ENCODE data around the gene FGF9.

FGF9 gene

GRCh38 chr13:21723807-21724505, 53.1 kb downstream of the FGF9 start:
- H3K27ac Mint-ChIP-seq = no peak overlapping the region
- no peak overlapping the region for H3K4me3 Mint-ChIP-seq
- H3K27me3 Mint-ChIP-seq = peaks cover 28% of the 10 kb centered on the region
- no peaks in the 10 kb centered on the region for H3K4me1 Mint-ChIP-seq (ENCODE audit: low read depth)
- no peaks in the 10 kb centered on the region for H3K9me3 Mint-ChIP-seq (ENCODE audit: low read depth)
- H3K36me3 Mint-ChIP-seq = no peaks in the 10 kb centered on the region

GRCh38 chr13:21730186-21730880, 59.5 kb downstream of the FGF9 start:
- H3K27ac Mint-ChIP-seq = no peak overlapping the region

DNA sequence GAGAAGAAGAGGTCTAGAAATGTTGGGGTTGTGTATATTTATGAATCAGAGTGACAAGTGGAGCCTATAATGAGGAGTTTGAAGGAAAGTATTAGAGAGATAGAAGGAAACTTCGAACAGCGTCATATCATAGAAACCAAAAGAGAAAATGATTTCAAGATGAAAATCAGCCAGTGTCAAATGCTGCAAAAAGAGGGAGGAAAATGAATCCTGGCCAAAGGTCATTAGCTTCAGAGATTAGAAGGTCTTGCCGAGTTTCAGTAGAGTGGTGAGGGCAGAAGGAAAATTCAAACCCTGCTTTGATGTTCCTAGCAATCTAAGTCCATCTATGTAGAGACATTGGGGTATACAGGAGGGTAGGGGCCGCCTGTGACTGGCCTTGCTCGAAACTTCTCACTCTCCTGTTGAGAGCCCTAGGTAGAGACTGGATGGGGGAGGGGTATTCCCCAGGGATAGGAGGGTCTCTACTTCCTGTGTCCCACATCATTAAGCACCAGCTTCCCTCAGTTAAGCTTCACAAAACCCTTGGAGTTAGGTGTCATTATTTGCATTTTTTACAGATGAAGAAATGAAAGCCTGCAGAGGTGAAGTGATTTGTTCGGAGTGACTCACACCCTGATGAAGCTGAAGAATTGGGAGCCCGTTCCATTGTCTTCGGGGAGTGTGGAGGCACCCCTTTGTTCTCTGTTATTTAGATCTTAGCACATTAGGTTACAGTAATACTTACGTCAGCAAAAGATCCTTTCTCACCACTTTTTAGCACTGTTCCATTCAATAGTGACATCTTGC, 62.8 kb downstream of the FGF9 start:
- Mint-ChIP-seq H3K4me3 (no peak overlapping the region), H3K4me1 (ENCODE audit: low read depth) (no peaks in the 10 kb centered on the region)

More at GRCh38 chr13:21730186-21730880, 59.5 kb downstream of the FGF9 start:
- no peaks in the 10 kb centered on the region for H3K27me3 Mint-ChIP-seq
- no peaks in the 10 kb centered on the region for H3K36me3 Mint-ChIP-seq
- no peaks in the 10 kb centered on the region for H3K9me3 Mint-ChIP-seq (ENCODE audit: low read depth)
- no peaks in the 10 kb centered on the region for H3K4me1 Mint-ChIP-seq (ENCODE audit: low read depth)
- H3K4me3 Mint-ChIP-seq = no peak overlapping the region

DNA sequence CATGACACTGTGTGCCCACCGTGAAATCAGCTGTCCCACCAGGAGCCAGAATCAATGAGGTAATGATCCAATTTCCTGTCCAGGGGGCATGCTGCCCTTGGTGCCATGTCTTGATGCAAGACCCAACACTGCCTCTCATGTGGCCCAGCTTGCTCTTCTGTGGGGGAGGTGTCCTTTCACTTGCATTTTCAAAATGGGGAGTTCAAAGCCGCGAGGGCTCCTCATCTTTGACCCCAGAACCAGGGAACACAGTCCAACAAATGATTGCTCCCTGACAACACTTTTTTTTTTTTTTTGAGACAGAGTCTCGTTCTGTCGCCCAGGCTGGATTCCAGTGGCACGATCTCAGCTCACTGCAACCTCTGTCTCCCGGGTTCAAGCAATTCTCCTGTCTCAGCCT, 64.1 kb downstream of the FGF9 start:
- peaks cover 4% of the 10 kb centered on the region for H3K27me3 Mint-ChIP-seq
- no peaks in the 10 kb centered on the region for H3K36me3 Mint-ChIP-seq
- no peak overlapping the region for H3K4me3 Mint-ChIP-seq
- H3K27ac Mint-ChIP-seq = no peak overlapping the region
- no peaks in the 10 kb centered on the region for H3K9me3 Mint-ChIP-seq (ENCODE audit: low read depth)
- no peaks in the 10 kb centered on the region for H3K4me1 Mint-ChIP-seq (ENCODE audit: low read depth)

More for the DNA sequence above, 62.8 kb downstream of the FGF9 start:
- H3K9me3 Mint-ChIP-seq (ENCODE audit: low read depth) = no peaks in the 10 kb centered on the region
- H3K36me3 Mint-ChIP-seq = no peaks in the 10 kb centered on the region
- H3K27me3 Mint-ChIP-seq = peaks cover 4% of the 10 kb centered on the region
- no peak overlapping the region for H3K27ac Mint-ChIP-seq

- H3K27ac Mint-ChIP-seq = no peak overlapping the region
- H3K9me3 Mint-ChIP-seq (ENCODE audit: low read depth) = no peaks in the 10 kb centered on the region
- no peaks in the 10 kb centered on the region for H3K4me1 Mint-ChIP-seq (ENCODE audit: low read depth)
- H3K4me3 Mint-ChIP-seq = no peak overlapping the region
- no peaks in the 10 kb centered on the region for H3K36me3 Mint-ChIP-seq
- H3K27me3 Mint-ChIP-seq = peaks cover 4% of the 10 kb centered on the region
Observed at GRCh38 chr13:21735701-21736401, 65.0 kb downstream of the FGF9 start.

DNA sequence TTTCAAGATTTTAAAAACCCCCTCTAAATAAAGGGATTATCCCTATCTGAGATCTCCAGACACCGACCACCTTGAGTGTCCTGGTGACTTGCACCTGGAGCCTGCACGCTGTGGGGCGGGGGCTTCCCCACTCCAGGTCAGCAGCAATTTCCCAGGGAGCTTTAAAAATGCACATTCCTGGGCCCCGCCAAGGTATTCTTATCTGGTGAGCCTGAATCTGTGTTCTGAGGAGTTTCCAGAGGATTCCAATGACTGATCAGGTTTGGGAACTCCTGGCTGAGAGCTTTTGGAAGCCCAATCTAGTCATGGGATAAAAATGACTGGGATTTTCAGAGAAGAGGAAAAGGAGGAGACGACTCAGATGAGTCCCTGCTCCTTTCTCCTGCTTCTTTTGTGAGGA, 66.1 kb downstream of the FGF9 start:
- Mint-ChIP-seq H3K4me3 (no peak overlapping the region), H3K27ac (no peak overlapping the region), H3K27me3 (peaks cover 4% of the 10 kb centered on the region), H3K9me3 (ENCODE audit: low read depth) (no peaks in the 10 kb centered on the region), H3K4me1 (ENCODE audit: low read depth) (no peaks in the 10 kb centered on the region), H3K36me3 (no peaks in the 10 kb centered on the region)

- Mint-ChIP-seq H3K27me3 (peaks cover 4% of the 10 kb centered on the region), H3K4me3 (no peak overlapping the region), H3K27ac (no peak overlapping the region), H3K4me1 (ENCODE audit: low read depth) (no peaks in the 10 kb centered on the region), H3K36me3 (no peaks in the 10 kb centered on the region), H3K9me3 (ENCODE audit: low read depth) (no peaks in the 10 kb centered on the region)
Observed at GRCh38 chr13:21738630-21739029, 67.8 kb downstream of the FGF9 start.

GRCh38 chr13:21739771-21740170, 68.9 kb downstream of the FGF9 start:
- H3K27me3 Mint-ChIP-seq = peaks cover 4% of the 10 kb centered on the region
- no peaks in the 10 kb centered on the region for H3K4me1 Mint-ChIP-seq (ENCODE audit: low read depth)
- no peaks in the 10 kb centered on the region for H3K9me3 Mint-ChIP-seq (ENCODE audit: low read depth)
- H3K36me3 Mint-ChIP-seq = no peaks in the 10 kb centered on the region
- no peak overlapping the region for H3K27ac Mint-ChIP-seq
- H3K4me3 Mint-ChIP-seq = no peak overlapping the region

- Mint-ChIP-seq H3K4me1 (ENCODE audit: low read depth) (no peaks in the 10 kb centered on the region), H3K9me3 (ENCODE audit: low read depth) (no peaks in the 10 kb centered on the region), H3K27me3 (peaks cover 4% of the 10 kb centered on the region), H3K27ac (no peak overlapping the region), H3K4me3 (no peak overlapping the region), H3K36me3 (no peaks in the 10 kb centered on the region)
Observed at GRCh38 chr13:21741396-21741979, 70.6 kb downstream of the FGF9 start.

DNA sequence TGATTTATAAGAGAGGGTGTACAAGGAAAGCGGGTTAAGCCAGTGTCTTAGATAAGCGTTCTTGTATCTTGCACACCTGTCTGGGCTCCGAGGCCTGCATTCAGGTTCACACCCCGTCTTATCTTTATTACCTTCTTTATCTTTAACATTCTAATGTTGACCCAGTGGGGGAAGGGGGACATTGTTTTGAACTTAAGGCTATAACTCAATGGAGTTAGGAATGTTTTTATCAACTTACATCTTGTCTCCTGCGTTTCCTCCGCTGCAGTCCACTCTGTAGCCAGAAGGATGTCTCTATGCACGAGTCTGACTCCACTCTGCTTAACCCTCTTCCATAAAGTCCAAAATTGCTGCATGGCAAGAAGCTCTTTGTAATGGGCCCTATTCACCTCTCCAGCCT, 71.2 kb downstream of the FGF9 start:
- Mint-ChIP-seq H3K4me1 (ENCODE audit: low read depth) (no peaks in the 10 kb centered on the region), H3K9me3 (ENCODE audit: low read depth) (no peaks in the 10 kb centered on the region), H3K27me3 (peaks cover 4% of the 10 kb centered on the region), H3K36me3 (no peaks in the 10 kb centered on the region), H3K27ac (no peak overlapping the region), H3K4me3 (no peak overlapping the region)

DNA sequence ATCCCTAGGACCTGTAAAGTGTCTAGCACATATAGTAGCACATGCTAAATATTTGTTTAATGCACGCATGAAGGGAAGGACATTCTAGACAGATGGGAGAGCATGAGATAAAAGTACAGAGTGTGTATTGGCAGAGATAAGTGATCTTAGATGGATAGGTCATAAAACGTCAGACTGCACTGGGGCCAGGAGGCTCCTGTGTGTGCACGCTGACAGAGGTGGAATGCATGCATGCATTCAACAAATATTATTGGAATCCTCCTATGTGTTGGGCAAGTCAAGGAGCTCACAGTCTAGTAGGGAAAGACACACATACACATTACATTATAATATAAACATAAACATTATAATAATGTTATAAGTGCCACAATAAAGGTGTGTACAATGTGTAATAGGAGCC, 73.3 kb downstream of the FGF9 start:
- Mint-ChIP-seq H3K27me3 (no peaks in the 10 kb centered on the region), H3K4me1 (ENCODE audit: low read depth) (no peaks in the 10 kb centered on the region), H3K27ac (no peak overlapping the region)

GRCh38 chr13:21745307-21745706, 74.4 kb downstream of the FGF9 start:
- peaks cover 2% of the 10 kb centered on the region for H3K36me3 Mint-ChIP-seq
- no peak overlapping the region for H3K4me3 Mint-ChIP-seq
- H3K9me3 Mint-ChIP-seq (ENCODE audit: low read depth) = peaks cover 4% of the 10 kb centered on the region
- no peak overlapping the region for H3K27ac Mint-ChIP-seq
- no peaks in the 10 kb centered on the region for H3K4me1 Mint-ChIP-seq (ENCODE audit: low read depth)
- H3K27me3 Mint-ChIP-seq = peaks cover 1% of the 10 kb centered on the region

More for the DNA sequence above, 73.3 kb downstream of the FGF9 start:
- no peak overlapping the region for H3K4me3 Mint-ChIP-seq
- no peaks in the 10 kb centered on the region for H3K36me3 Mint-ChIP-seq
- H3K9me3 Mint-ChIP-seq (ENCODE audit: low read depth) = no peaks in the 10 kb centered on the region

- Mint-ChIP-seq H3K36me3 (peaks cover 2% of the 10 kb centered on the region), H3K27me3 (peaks cover 1% of the 10 kb centered on the region), H3K27ac (no peak overlapping the region), H3K4me3 (no peak overlapping the region), H3K4me1 (ENCODE audit: low read depth) (no peaks in the 10 kb centered on the region), H3K9me3 (ENCODE audit: low read depth) (peaks cover 4% of the 10 kb centered on the region)
Observed at GRCh38 chr13:21747456-21747855, 76.6 kb downstream of the FGF9 start.

GRCh38 chr13:21748166-21748565, 77.3 kb downstream of the FGF9 start:
- H3K9me3 Mint-ChIP-seq (ENCODE audit: low read depth) = peaks cover 4% of the 10 kb centered on the region
- peaks cover 1% of the 10 kb centered on the region for H3K27me3 Mint-ChIP-seq
- no peaks in the 10 kb centered on the region for H3K4me1 Mint-ChIP-seq (ENCODE audit: low read depth)
- H3K36me3 Mint-ChIP-seq = peaks cover 2% of the 10 kb centered on the region
- no peak overlapping the region for H3K4me3 Mint-ChIP-seq
- no peak overlapping the region for H3K27ac Mint-ChIP-seq

Measured in activated naive CD8-positive, alpha-beta T cell (primary cell).